Stimulated activated CD8-positive, alpha-beta memory T cell treated with anti-CD3 and anti-CD28 coated beads, Interleukin-15, amount 100 ng/mL, for 1 hour (primary cell): ENCODE measurements around the gene CASP8.
"Not testable (repeated sequence)": the region's sequence is repeated elsewhere in the genome, so short reads cannot be mapped to it uniquely, and the experiment has no call there.

Experiments used
- DNase-seq: peaks from one replicate; pipeline ENCODE4 v3.0.0-alpha.2; 2020; ENCODE audit warnings: low read depth

Gene CASP8

GRCh38 chr2:201260302-201260800 is at the start of gene CASP8:
TSS of gene CASP8 (plus strand) at chr2:201260536. CDS start at chr2:201266487, 5,951 bp downstream.
- peak; percentile 37 for DNase-seq

- no peak for DNase-seq
These were observed 44.4 kb upstream of the CASP8 start for GRCh38 chr2:201215963-201216362.

- DNase-seq: no peak
These were observed 43.4 kb upstream of the CASP8 start for GRCh38 chr2:201216918-201217317.

GRCh38 chr2:201218780-201219179 is 41.6 kb upstream of the CASP8 start:
- no peak for DNase-seq

- DNase-seq: no peak
These were observed 40.8 kb upstream of the CASP8 start for GRCh38 chr2:201219328-201220096.

GRCh38 chr2:201220102-201220570 is 40.2 kb upstream of the CASP8 start:
- DNase-seq: no peak

- no peak for DNase-seq
These were observed 37.0 kb upstream of the CASP8 start for GRCh38 chr2:201223089-201224073.

- no peak for DNase-seq
These were observed 31.9 kb upstream of the CASP8 start for GRCh38 chr2:201228271-201228911.

GRCh38 chr2:201228912-201229290 is 31.4 kb upstream of the CASP8 start:
- DNase-seq: no peak

- peak; percentile 81 for DNase-seq
These were observed 28.4 kb upstream of the CASP8 start for GRCh38 chr2:201231781-201232466.

- DNase-seq: no peak
These were observed 27.9 kb upstream of the CASP8 start for GRCh38 chr2:201232467-201232815.

GRCh38 chr2:201233192-201233811 is 27.0 kb upstream of the CASP8 start:
- peak; percentile 70 for DNase-seq

- no peak for DNase-seq
These were observed 26.3 kb upstream of the CASP8 start for GRCh38 chr2:201233812-201234662.

GRCh38 chr2:201234663-201235135 is 25.6 kb upstream of the CASP8 start:
- no peak for DNase-seq

- DNase-seq: peak; percentile 16
These were observed 24.2 kb upstream of the CASP8 start for GRCh38 chr2:201235860-201236811.

- DNase-seq: no peak
These were observed 22.7 kb upstream of the CASP8 start for GRCh38 chr2:201237486-201238123.

GRCh38 chr2:201239167-201239935 is 21.0 kb upstream of the CASP8 start:
- DNase-seq: not testable (repeated sequence)
